GM12878 (cell line): ENCODE results near the gene BCL2. TPM values are rescaled to one million over a fixed set of nuclear protein-coding genes. Genes with fewer than 3 reads are reported as not detected.

Experiments used
- ATAC-seq: fragments of 200-7000 bp; cut with Tn5 transposase; 3 replicates; pipeline ENCODE4 v1.9.1; 2020; ENCODE audit warnings: mild to moderate bottlenecking, moderate library complexity
- BruUV-seq: library from RNA; stranded (reverse); fragments of 400-500 nt; replicated peaks from 2 replicates; lab custom pipeline; 2021; lab: Mats Ljungman, UMichigan
- CTCF ChIA-PET: fragments of 300-600 bp; sonication (Branson Sonifier 250); formaldehyde crosslinking; extraction: SDS; loops from one replicate; lab custom pipeline; 2021; ENCODE audit warnings: inconsistent platforms; lab: Yijun Ruan, JAX
- POLR2A ChIA-PET: fragments of 350-600 bp; formaldehyde crosslinking; extraction: SDS; loops from one replicate; lab custom pipeline; 2021; ENCODE audit warnings: inconsistent platforms; lab: Charles Lee
- RAD21 ChIA-PET: fragments of 300-600 bp; sonication (Branson Sonifier 250); formaldehyde crosslinking; loops from one replicate; lab custom pipeline; 2023; ENCODE audit warnings: antibody characterized with exemption; ENCODE audit not compliant: unreplicated experiment; lab: Charles Lee
- SMC1A ChIA-PET: fragments of 300-600 bp; sonication (Branson Sonifier 250); formaldehyde crosslinking; loops from one replicate; lab custom pipeline; 2023; ENCODE audit not compliant: unreplicated experiment, uncharacterized antibody; lab: Charles Lee
- DNase-seq: peaks from one replicate; pipeline ENCODE4 v3.0.0-alpha.2; 2011; ENCODE audit warnings: low read depth, low spot score
- FAIRE-seq: peaks from 3 replicates; lab custom pipeline; 2011; peaks lifted over from hg19 to GRCh38; lab: Jason Lieb, UNC
- H2AFZ ChIP-seq: 2 replicates; pipeline ENCODE4 v1.6.0; 2011; ENCODE audit warnings: low read depth, low read length, control low read depth; ENCODE audit not compliant: control insufficient read depth
- H3K27ac ChIP-seq: 2 replicates; pipeline ENCODE4 v1.5.1; 2011; ENCODE audit warnings: control low read depth; ENCODE audit not compliant: control insufficient read depth, insufficient read depth
- H3K27me3 ChIP-seq, 2 experiments: replicated peaks in 1 of 2; 2 replicates each; pipeline versions ENCODE4 v1.6.0 to v1.6.1; 2011; ENCODE audit warnings: low read length in 1 of 2; ENCODE audit not compliant: control insufficient read depth in 2 of 2, insufficient read depth in 2 of 2
- H3K36me3 ChIP-seq, 2 experiments: 2 replicates each; pipeline ENCODE4 v1.5.1; 2011; ENCODE audit warnings: low read length in 1 of 2; ENCODE audit not compliant: control insufficient read depth in 2 of 2, insufficient read depth in 2 of 2
- H3K4me1 ChIP-seq: 2 replicates; pipeline ENCODE4 v1.6.1; 2011; ENCODE audit warnings: mild to moderate bottlenecking, low read length, moderate library complexity, mixed read lengths; ENCODE audit not compliant: control insufficient read depth, insufficient read depth
- H3K4me2 ChIP-seq: 2 replicates; pipeline ENCODE4 v1.6.0; 2011; ENCODE audit warnings: control low read depth; ENCODE audit not compliant: control insufficient read depth, insufficient read depth
- H3K4me3 ChIP-seq: fragments of 200-600 bp; sonication (generic); 2 replicates; pipeline ENCODE4 v1.5.1; 2016
- H3K79me2 ChIP-seq: 2 replicates; pipeline ENCODE4 v1.6.0; 2011; ENCODE audit warnings: low read length; ENCODE audit not compliant: control insufficient read depth, insufficient read depth
- H3K9ac ChIP-seq: 2 replicates; pipeline ENCODE4 v1.8.0; 2011; ENCODE audit warnings: low read length, control low read depth, mixed read lengths; ENCODE audit not compliant: control insufficient read depth, insufficient read depth
- H3K9me3 ChIP-seq: replicated peaks from 3 replicates; pipeline ENCODE4 v1.5.1; 2011; ENCODE audit warnings: mild to moderate bottlenecking, low read length; ENCODE audit not compliant: control insufficient read depth, insufficient read depth
- H4K20me1 ChIP-seq: 2 replicates; pipeline ENCODE4 v1.6.0; 2011; ENCODE audit not compliant: control insufficient read depth, insufficient read depth
- ATF2 ChIP-seq: IDR thresholded peaks from 2 replicates; pipeline ENCODE4 v1.6.1; 2012; ENCODE audit warnings: low read length, inconsistent platforms
- CHD1 ChIP-seq: IDR thresholded peaks from 2 replicates; pipeline ENCODE4 v1.6.1; 2012; ENCODE audit warnings: low read depth, low read length, improper control_type of control experiment
- ETV6 ChIP-seq, 2 experiments: fragments of 450-650 bp in 1 of 2; IDR thresholded peaks in 1 of 2; conservative IDR thresholded peaks in 1 of 2; 2 replicates each; pipeline ENCODE4 v1.6.1; 2014; ENCODE audit warnings: antibody characterized with exemption in 1 of 2, borderline replicate concordance in 1 of 2, low read depth in 1 of 2, mild to moderate bottlenecking in 1 of 2, moderate library complexity in 1 of 2
- EZH2 ChIP-seq: IDR thresholded peaks from 2 replicates; pipeline ENCODE4 v1.6.1; 2012; ENCODE audit warnings: low read depth, mild to moderate bottlenecking, control low read depth, inconsistent platforms, low read length, borderline replicate concordance; ENCODE audit not compliant: control insufficient read depth
- HDAC6 ChIP-seq: fragments of 200-600 bp; sonication (generic); IDR thresholded peaks from one replicate; pipeline ENCODE4 v1.8.0; 2017; ENCODE audit warnings: antibody characterized with exemption; ENCODE audit not compliant: unreplicated experiment
- MTA3 ChIP-seq: IDR thresholded peaks from 2 replicates; pipeline ENCODE4 v1.6.1; 2012; ENCODE audit warnings: low read length, inconsistent platforms, borderline replicate concordance
- NBN ChIP-seq: fragments of 450-650 bp; IDR thresholded peaks from 2 replicates; pipeline ENCODE4 v1.6.1; 2016
- NR2F1 ChIP-seq: fragments of 450-650 bp; conservative IDR thresholded peaks from 2 replicates; pipeline ENCODE4 v1.6.1; 2017; ENCODE audit warnings: mild to moderate bottlenecking
- POLR2A ChIP-seq: IDR thresholded peaks from 2 replicates; pipeline ENCODE4 v1.6.1; 2011; ENCODE audit warnings: low read depth, mild to moderate bottlenecking, low read length
- POLR2AphosphoS2 ChIP-seq: IDR thresholded peaks from 2 replicates; pipeline ENCODE4 v1.6.1; 2011; ENCODE audit warnings: low read depth, mild to moderate bottlenecking, low read length, improper control_type of control experiment, moderate library complexity
- POLR2AphosphoS5 ChIP-seq: IDR thresholded peaks from 2 replicates; pipeline ENCODE4 v1.6.1; 2011; ENCODE audit warnings: mild to moderate bottlenecking, low read length, inconsistent platforms
- SREBF1 ChIP-seq: IDR thresholded peaks from 2 replicates; pipeline ENCODE4 v1.6.1; 2012; ENCODE audit warnings: mild to moderate bottlenecking, low read length
- ZNF384 ChIP-seq: IDR thresholded peaks from 2 replicates; pipeline ENCODE4 v1.6.1; 2012; ENCODE audit warnings: low read depth, mild to moderate bottlenecking, low read length, improper control_type of control experiment, borderline replicate concordance
- WGBS: methylation state at CpG from one replicate; pipeline ENCODE4 v1.1.6; 2016; ENCODE audit warnings: low lambda C conversion rate; ENCODE audit not compliant: insufficient replicate concordance, insufficient coverage; ENCODE audit errors: missing lambda C conversion rate; 5-methylcytosine and 5-hydroxymethylcytosine counted together
- in situ Hi-C: fragments of 300-500 bp; cut with MboI; formaldehyde crosslinking; loops from 9 replicates; pipeline ENCODE4 v1.14.3; 2018; ENCODE audit warnings: mixed read lengths
- intact Hi-C: fragments of 100-400 bp; cut with micrococcal nuclease; formaldehyde crosslinking; loops from one replicate; pipeline ENCODE4 v1.14.2; 2022; ENCODE audit not compliant: unreplicated experiment
- polyA plus RNA-seq, 11 experiments: library from polyadenylated mRNA; depleted of rRNA in 4 of 11; unstranded in 6 of 11; stranded (reverse) in 5 of 11; fragments of >200 nt; fragmentation: Nextera tagmentation in 4 of 11; fragmentation: Illumina TruSeq in 1 of 11; extraction: Ambion mirVana in 4 of 11; extraction: Trizol in 1 of 11; gene quantifications; 1 replicate in 1 of 11; 2 replicates in 10 of 11; pipeline versions ENCODE4 v1.2.1 to v1.2.3, GENCODE V29; 2011 to 2016; ENCODE audit warnings: inconsistent platforms in 2 of 11, missing spikeins in 2 of 11, low read depth in 1 of 11
- total RNA-seq, 4 experiments: library from RNA; depleted of rRNA in 3 of 4; stranded (reverse); fragments of >200 nt in 3 of 4; fragmentation: Illumina TruSeq in 1 of 4; extraction: Trizol in 1 of 4; gene quantifications; 2 replicates each; pipeline versions ENCODE4 v1.2.1 to v1.2.3, GENCODE V29; 2013 to 2021
- TF ChIP-seq, protein P1 (sequence below): IDR thresholded peaks from 2 replicates; pipeline ENCODE4 v1.6.1; 2012; ENCODE audit warnings: low read depth, low read length, improper control_type of control experiment

The BCL2 gene
- total and polyA plus RNA-seq, 10 of the 15 experiments (the other 5 are each of a cell fraction or from before 2014, with no cell fraction given) = 4.1 to 47.8 (median 19.3) TPM

GRCh38 chr18:63183952-63184770 lies 135.4 kb downstream of the BCL2 start:
- BruUV-seq = no TSS peak
- RAD21 ChIA-PET = interaction anchor here (1.0 to 5.5 kb wide), 5 partner anchors 9 to 131 kb away, joined by 3 to 51 read pairs (median 3); no protein-coding TSS in a partner anchor

GRCh38 chr18:63183378-63183777 lies 136.2 kb downstream of the BCL2 start:
- peaks cover 1 to 4% of the 10 kb centered on the region in 2 experiments; a peak in 3 of 4 replicates for H3K36me3 ChIP-seq
- no peak for TF ChIP-seq HDAC6
- TF ChIP-seq NBN = no peak
- no peak for TF ChIP-seq ETV6 (conservative IDR thresholded peaks at IDR 0.05 in 1 of 2, IDR thresholded peaks at IDR 0.05 in 1 of 2; ENCODE audit: borderline replicate concordance in 1 of 2, low read depth in 1 of 2)
- TF ChIP-seq ZNF384 = no peak
- TF ChIP-seq ATF2 = no peak
- TF ChIP-seq, protein P1, sequence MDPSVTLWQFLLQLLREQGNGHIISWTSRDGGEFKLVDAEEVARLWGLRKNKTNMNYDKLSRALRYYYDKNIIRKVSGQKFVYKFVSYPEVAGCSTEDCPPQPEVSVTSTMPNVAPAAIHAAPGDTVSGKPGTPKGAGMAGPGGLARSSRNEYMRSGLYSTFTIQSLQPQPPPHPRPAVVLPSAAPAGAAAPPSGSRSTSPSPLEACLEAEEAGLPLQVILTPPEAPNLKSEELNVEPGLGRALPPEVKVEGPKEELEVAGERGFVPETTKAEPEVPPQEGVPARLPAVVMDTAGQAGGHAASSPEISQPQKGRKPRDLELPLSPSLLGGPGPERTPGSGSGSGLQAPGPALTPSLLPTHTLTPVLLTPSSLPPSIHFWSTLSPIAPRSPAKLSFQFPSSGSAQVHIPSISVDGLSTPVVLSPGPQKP = no peak
- TF ChIP-seq POLR2A = no peak
- TF ChIP-seq POLR2AphosphoS2 = no peak
- no peak for TF ChIP-seq CHD1
- no peak for TF ChIP-seq SREBF1

More at GRCh38 chr18:63183952-63184770, 135.4 kb downstream of the BCL2 start:
- no peaks in the 10 kb centered on the region; the same call in 2 of the 3 replicates for H3K9me3 ChIP-seq
- ATAC-seq = no peak
- POLR2A ChIA-PET = interaction anchor here (1.1 to 1.5 kb wide), 2 partner anchors 101 to 130 kb away, joined by 3 read pairs; no protein-coding TSS in a partner anchor
- intact Hi-C loops (no loop called here), in situ Hi-C loops (no loop called here)
- H3K27ac ChIP-seq = peak overlapping the region; percentile 16
- no peak for TF ChIP-seq MTA3
- no peak for TF ChIP-seq NR2F1
- no peak for TF ChIP-seq EZH2
- TF ChIP-seq POLR2AphosphoS5 = no peak
- no peaks in the 10 kb centered on the region for H4K20me1 ChIP-seq
- 86% methylated on average over 8 of the region's 8 CpGs for WGBS
- SMC1A ChIA-PET = interaction anchor here (0.7 to 4.5 kb wide), 4 partner anchors 20 to 138 kb away, joined by 3 to 28 read pairs (median 4); no protein-coding TSS in a partner anchor
- H3K79me2 ChIP-seq = peaks cover 89% of the 10 kb centered on the region
- no peaks in the 10 kb centered on the region for H3K27me3 ChIP-seq
- no peak for FAIRE-seq
- no peak overlapping the region for H2AFZ ChIP-seq
- CTCF ChIA-PET = interaction anchor here (0.6 kb wide), 1 partner anchor 157 kb away, joined by 3 read pairs; no protein-coding TSS in a partner anchor
- peaks cover 85% of the 10 kb centered on the region for H3K4me1 ChIP-seq
- DNase-seq = no peak
- H3K4me3 ChIP-seq = no peak overlapping the region
- H3K36me3 ChIP-seq = peaks cover 1 to 4% of the 10 kb centered on the region in 2 experiments; a peak in 3 of 4 replicates
- no peak overlapping the region for H3K9ac ChIP-seq
- H3K4me2 ChIP-seq = peak overlapping the region; percentile 10; the same call in 1 of the 2 replicates

More at GRCh38 chr18:63183378-63183777, 136.2 kb downstream of the BCL2 start:
- CTCF ChIA-PET = interaction anchor here (0.6 to 0.9 kb wide), 2 partner anchors 10 to 156 kb away, joined by 3 read pairs; no protein-coding TSS in a partner anchor
- Histone ChIP-seq H3K27me3 (no peaks in the 10 kb centered on the region), H3K4me3 (0 out of 2 replicates have a peak overlapping the region, but pooled peaks have one; percentile 28), H3K4me1 (peaks cover 93% of the 10 kb centered on the region), H4K20me1 (no peaks in the 10 kb centered on the region), H2AFZ (no peak overlapping the region), H3K9me3 (no peaks in the 10 kb centered on the region; the same call in 2 of the 3 replicates), H3K27ac (peak overlapping the region; percentile 90; the same call in 1 of the 2 replicates), H3K9ac (no peak overlapping the region), H3K4me2 (peak overlapping the region; percentile 87; the same call in 1 of the 2 replicates), H3K79me2 (peaks cover 94% of the 10 kb centered on the region)
- no TSS peak for BruUV-seq
- intact Hi-C loops = no loop called here
- in situ Hi-C loops = no loop called here
- DNase-seq (no peak), FAIRE-seq (no peak), ATAC-seq (no peak)
- POLR2A ChIA-PET = interaction anchor here (0.8 to 2.2 kb wide), 3 partner anchors 26 to 131 kb away, joined by 3 to 7 read pairs (median 3); no protein-coding TSS in a partner anchor
- RAD21 ChIA-PET = interaction anchor here (1.7 to 5.5 kb wide), 4 partner anchors 20 to 131 kb away, joined by 4 to 51 read pairs (median 6); no protein-coding TSS in a partner anchor
- SMC1A ChIA-PET = interaction anchor here (0.7 to 4.5 kb wide), 7 partner anchors 10 to 128 kb away, joined by 3 to 50 read pairs (median 6); no protein-coding TSS in a partner anchor
- WGBS = 97% methylated on average over 9 of the region's 9 CpGs
